GM18861 (cell line): ENCODE results near the gene MAT2B.
"Not testable (repeated sequence)": the region's sequence is repeated elsewhere in the genome, so short reads cannot be mapped to it uniquely, and the experiment has no call there.

ENCODE experiments used
- ATAC-seq: cut with Tn5 transposase; IDR thresholded peaks from one replicate; pipeline ENCODE4 v1.9.1; 2021; ENCODE audit not compliant: unreplicated experiment

Gene MAT2B

GRCh38 chr5:163503106-163504078 lies 2.0 kb upstream of the MAT2B start:
- ATAC-seq = peak; percentile 16

GRCh38 chr5:163504079-163504931 lies 1.1 kb upstream of the MAT2B start:
- no peak for ATAC-seq

- ATAC-seq = no peak
These were observed 411 bp upstream of the MAT2B start for GRCh38 chr5:163505049-163505367.

GRCh38 chr5:163506095-163506457 lies 657 bp downstream of the MAT2B start:
- ATAC-seq = peak; percentile 13

GRCh38 chr5:163506726-163507125 lies 1.3 kb downstream of the MAT2B start:
- no peak for ATAC-seq

DNA sequence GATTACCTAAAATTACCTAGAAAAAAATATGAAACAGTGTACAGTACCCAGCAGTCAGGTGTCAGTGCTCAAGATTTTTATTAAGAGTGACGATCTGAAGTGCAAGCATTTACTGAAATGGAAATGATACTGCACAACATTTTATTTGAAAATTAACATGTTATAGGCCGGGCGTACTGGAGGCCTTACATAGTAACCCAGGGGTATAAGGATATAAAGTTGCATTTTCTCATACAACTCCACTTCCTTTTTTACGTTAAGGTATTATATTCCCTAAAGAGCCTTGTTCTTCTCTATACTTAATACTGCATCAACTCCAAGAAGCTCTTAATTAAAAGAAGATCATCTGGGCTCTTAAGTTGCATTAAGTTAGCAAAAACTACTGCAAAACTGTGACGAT lies 3.3 kb downstream of the MAT2B start:
- ATAC-seq = no peak

DNA sequence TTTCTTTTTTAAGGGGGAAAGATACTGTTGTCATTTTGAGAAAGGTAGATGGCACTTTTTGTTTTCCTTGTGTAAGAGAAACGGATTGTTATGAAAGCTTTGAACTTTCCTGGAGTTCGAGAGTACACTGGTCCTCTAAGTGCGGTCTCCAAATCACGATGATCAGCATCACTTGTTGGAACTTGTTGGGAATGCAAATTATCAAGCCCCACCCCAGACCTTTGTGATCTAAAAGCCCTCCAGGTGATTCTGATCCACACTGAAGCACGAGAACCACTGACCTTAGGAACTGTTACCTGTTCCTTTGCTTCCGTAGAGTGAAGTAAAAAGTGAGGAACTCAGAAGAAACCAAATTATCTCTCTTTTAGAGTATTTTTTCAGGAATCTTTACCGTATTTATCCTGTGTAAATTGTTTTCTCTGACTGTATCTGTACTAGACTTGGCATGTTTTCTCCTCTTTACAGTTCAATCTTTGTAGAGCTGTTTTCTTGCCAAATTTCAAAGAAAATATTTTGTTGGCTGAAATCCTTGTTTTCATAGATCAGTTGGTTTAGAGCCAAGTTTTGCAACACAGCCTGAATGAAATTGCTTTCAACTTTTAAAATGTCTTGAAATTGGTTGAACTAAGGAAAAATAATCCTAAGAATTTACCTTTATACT lies 4.0 kb downstream of the MAT2B start:
- no peak for ATAC-seq

- no peak for ATAC-seq
These were observed 7.1 kb downstream of the MAT2B start for GRCh38 chr5:163512526-163512925.

GRCh38 chr5:163525096-163525495 lies 19.7 kb downstream of the MAT2B start:
- ATAC-seq = no peak

- ATAC-seq = no peak
These were observed 24.3 kb downstream of the MAT2B start for GRCh38 chr5:163529698-163530097.

GRCh38 chr5:163531272-163531671 lies 25.9 kb downstream of the MAT2B start:
- no peak for ATAC-seq

DNA sequence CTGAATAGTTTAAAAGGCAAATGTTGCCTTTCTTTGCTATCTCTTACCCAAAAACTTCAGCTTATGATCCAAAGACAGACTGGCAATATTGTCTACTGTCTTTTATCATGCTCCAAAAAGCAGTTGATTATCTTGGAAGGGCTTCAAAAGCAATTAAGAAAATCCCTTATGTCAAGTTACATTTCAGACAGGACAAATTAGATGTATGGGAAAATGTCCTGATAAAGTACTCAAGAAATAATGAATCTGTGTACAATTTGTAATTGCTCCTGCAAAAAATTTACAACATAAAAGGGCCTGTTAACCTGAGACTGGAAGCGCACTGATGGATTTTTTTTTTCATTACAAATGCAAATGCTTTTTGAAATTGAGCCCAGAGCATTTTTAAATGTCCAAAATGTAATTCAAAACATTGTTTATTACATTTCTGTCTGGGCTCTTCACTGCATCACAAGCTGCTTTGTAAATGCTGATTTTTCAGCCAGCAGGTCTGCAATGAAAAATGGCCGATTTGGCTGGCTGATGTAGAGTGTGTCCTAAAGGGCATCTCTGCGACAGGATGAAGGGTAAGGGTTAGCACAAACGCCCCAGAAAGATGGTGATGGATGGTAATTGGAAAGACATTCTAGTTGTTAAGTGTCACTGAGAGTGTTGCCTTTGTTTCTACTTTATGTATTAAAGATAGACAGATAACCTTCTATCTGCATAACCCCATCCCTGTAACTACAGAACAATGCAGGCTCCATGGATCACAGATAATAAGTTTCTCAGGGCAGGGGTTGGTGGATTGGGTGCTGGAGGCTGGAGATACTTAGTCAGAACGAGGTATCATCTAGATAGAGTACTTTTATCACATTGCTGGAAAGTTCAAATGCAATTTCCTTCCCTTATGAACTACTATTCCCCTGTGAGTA lies 27.0 kb downstream of the MAT2B start:
- no peak for ATAC-seq

GRCh38 chr5:163533223-163533622 lies 27.8 kb downstream of the MAT2B start:
- ATAC-seq = no peak

DNA sequence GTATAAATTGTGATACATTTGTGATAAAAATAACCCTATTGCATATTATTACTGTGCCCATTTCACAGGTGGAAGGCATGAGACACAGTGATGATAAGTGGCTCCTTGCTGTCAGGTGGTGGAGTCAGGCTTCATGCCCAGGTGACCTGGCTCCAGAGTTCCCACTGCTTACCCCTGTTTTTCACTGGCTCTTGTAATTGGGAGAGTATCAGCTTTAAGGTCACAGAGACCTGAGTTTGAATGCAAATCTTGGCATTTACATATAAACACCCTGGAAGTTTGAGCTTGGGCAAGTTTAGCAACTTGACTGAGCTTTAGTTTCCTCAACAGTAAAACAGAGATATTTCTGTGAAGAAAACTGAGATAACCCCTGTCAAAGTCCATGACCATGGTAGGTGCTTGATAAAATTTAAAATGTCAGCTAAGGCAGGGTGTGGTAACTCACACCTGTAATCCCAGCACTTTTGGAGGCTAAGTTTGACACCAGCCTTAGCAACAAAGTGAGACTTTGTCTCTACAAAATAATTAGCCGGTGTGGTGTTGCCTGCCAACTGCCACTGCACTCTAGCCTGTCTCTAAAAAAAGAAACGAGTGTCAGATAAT lies 29.2 kb downstream of the MAT2B start:
- ATAC-seq = no peak

GRCh38 chr5:163535290-163535689 lies 29.9 kb downstream of the MAT2B start:
- no peak for ATAC-seq

DNA sequence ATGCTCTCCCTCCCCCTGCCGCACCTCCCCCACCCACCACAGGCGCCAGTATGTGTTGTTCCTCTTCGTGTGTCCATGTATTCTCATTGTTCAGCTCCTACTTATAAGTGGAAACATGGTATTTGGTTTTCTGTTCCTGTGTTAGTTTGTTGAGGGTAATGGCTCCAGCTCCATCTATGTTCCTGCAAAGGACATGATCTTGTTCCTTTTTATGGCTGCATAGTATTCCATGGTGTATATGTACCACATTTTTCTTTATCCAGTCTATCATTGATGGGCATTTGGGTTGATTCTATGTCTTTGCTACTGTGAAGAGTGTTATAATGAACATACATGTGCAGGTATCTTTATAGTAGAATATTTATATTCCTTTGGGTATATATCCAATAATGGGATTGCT lies 31.0 kb downstream of the MAT2B start:
- ATAC-seq = not testable (repeated sequence)

DNA sequence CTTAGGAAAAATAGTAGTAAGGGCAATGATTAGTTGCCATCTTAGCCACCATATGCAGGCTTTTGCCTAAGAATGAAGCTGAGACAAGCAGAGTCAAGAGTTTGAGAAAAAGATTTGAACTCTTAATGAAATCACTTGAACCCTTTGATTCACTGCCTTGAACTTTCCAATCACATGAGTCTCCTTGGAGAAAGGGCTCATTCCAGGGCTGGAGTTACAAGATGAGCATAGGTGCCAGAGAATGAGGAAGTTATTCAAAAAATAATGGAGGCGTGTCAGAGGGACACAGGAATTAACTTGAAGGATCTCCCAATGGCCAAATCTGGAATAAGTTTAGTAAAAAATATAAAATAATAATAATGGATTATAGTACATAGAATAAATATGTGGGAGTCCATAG lies 35.3 kb downstream of the MAT2B start:
- no peak for ATAC-seq

DNA sequence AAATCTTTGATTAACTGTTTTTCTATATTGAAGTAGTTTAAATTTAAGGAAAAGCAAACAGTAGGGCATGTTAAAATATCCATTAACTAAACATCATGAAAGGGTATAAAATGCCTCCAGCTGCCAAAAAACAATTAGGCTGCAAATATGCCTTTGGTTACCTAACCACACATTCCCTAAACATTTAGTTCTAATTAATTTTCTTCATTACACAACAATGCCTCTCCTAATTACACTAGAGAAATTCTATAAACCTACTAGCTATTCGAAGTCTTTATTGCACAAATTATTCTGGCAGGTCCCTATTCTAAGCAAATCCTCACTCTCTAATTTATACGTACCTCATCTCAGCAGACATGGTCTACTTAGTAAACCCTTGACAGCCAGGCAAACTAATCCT lies 37.4 kb downstream of the MAT2B start:
- no peak for ATAC-seq

- ATAC-seq = no peak
These were observed 38.6 kb downstream of the MAT2B start for GRCh38 chr5:163544041-163544440.

DNA sequence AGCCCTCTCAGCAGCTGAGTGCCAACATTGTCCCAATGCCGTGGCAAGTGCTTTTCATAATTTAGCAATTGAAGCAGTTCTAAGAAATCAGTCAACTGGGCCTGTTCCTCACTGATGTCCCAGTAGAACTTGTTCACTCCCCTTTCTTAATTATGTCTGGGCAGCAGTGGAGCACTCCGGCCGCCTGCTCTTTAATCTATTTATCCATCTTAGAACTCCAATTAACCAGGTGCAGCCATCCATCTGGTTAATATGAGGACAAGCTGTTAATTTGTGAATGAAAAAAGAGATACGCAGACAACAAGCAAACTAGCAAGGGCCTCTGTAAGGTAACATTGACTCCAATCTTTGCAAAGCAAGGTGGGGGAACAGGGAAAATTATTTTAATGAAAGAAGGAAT lies 39.4 kb downstream of the MAT2B start:
- ATAC-seq = no peak
